ENCODE results near the gene C1QTNF8.

GRCh38 chr16:1090620-1091587 is 5.1 kb downstream of the C1QTNF8 start:
- TF ChIP-seq CTCF (conservative IDR thresholded peaks at IDR 0.05) (no peak), ZFX (IDR thresholded peaks at IDR 0.05) (no peak)
